HG02623 (cell line): ENCODE measurements around the gene GOLGA8K.
"Not testable (repeated sequence)": the region's sequence is repeated elsewhere in the genome, so short reads cannot be mapped to it uniquely, and the experiment has no call there.

Experiments
- ATAC-seq: cut with Tn5 transposase; IDR thresholded peaks from one replicate; pipeline ENCODE4 v1.9.1; 2021; ENCODE audit warnings: moderate library complexity; ENCODE audit not compliant: unreplicated experiment

Gene GOLGA8K, protein sequence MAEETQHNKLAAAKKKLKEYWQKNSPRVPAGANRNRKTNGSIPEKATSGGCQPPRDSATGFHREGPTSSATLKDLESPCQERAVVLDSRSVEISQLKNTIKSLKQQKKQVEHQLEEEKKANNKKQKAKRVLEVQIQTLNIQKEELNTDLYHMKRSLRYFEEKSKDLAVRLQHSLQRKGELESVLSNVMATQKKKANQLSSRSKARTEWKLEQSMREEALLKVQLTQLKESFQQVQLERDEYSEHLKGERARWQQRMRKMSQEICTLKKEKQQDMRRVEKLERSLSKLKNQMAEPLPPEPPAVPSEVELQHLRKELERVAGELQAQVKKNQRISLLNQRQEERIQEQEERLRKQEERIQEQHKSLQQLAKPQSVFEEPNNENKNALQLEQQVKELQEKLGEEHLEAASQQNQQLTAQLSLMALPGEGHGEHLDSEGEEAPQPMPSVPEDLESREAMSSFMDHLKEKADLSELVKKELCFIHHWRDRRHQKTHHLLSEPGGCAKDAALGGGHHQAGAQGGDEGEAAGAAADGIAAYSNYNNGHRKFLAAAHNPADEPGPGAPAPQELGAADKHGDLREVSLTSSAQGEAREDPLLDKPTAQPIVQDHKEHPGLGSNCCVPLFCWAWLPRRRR

DNA sequence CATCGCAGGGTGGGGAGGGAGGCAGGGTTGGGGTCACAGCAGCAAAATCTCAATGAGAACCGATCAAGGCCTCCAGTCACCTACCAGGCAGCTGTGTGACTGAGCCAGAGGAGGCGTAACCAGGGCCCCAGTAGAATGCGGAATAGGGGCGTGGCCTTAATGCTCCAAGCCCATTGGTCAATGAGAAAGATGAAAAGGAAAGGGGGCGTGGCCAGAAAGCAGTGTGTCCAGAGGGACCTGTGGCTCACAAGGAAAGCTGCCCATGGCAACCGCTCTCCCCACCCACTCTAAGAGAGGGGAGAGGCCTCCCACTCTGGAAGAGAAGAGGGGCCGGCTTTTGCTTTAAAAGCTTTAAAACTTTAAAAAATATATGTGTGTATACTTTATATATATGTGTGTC is at the start of gene GOLGA8K:
Gene GOLGA8K (minus strand): TSS at position 101 of the 400 bp plus-strand sequence. CDS start 98 bp downstream, at position 3.
- not testable (repeated sequence) for ATAC-seq

DNA sequence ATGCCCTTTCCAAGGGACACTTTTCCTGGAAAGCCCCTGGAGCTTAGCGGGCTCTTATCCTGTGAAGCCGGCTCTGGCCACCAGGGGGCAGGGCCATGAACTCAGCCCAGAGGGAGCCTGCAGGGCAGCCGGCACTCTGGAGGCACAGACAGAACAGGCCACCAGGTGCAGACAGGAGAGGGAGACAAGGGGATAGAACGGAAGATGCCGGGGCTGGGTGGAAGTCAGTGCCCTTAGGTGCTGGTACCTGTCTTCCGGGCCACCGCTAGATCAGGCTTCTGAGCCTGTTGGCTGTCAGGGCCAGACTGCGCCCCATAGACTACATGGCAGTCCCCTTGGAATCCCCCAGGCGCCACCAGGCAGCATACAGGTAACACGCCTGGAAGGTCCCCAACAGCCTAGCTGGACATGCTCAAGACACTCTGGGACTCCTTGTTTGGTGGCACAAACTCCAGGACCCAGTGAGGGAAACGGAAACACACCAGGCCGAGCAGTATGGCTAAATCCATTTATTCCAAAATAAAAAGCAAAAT is 37.4 kb upstream of the GOLGA8K start:
- ATAC-seq, result not testable (repeated sequence)

DNA sequence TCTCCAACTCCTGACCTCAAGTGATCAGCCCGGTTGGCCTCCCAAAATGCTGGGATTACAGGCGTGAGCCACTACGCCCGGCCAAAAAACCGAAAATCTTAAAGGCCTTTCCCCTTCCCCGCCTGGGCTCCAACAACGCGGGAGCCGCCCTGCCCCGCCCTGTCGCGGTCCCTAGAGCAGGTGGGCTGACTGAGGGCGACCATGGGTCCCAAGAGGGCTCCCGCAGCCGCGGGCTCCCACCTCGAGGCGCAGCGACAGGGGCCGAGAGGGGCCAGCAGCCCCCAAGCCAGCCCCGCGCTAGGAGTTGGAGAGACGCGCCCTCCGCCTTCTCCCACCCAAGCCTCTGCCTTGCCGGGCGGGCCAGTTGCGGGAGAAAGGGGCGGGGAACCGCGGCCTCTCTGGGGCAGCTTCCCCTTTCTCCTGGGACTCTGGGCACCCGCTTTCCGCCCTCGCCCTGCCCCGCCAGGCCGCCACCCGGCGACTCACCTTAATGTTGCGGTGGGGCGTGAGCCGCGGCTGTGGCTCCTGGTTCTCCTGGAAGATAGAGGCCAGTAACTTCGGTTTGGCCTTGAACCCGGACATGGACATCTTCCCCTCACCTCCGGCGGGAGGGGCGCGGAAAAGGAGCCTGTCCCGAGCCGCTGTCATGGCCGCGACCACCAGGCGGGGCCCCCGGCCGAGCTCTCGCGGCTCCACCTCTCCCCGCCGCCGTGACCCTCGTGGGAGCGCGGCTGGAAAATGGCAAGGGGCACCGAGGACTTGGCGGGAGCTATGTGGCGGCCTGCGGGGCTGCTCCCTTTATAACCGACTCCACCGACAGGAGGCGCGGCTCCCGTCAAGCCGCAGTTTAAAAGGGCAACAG is 31.2 kb upstream of the GOLGA8K start:
- ATAC-seq, result not testable (repeated sequence)

DNA sequence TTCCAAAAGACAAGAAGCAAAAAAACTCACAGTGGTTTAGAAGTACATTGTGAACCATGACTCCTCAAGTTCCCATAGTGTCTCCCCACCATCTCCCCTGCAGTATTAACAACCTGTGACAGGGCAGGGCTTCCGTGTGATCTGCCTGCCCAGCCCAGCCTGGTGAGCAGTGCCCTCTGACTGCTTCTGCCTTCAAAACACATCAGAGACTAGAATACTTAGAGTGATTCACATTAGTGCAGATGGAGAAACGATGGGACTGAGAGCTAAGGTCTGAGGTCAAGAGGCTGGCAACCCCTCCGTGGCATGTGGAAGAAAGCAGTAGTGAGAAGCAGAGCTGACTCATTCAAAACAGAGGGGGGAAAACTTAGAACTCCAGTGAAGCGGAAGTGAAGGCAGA is 24.5 kb upstream of the GOLGA8K start:
- ATAC-seq, result not testable (repeated sequence)

DNA sequence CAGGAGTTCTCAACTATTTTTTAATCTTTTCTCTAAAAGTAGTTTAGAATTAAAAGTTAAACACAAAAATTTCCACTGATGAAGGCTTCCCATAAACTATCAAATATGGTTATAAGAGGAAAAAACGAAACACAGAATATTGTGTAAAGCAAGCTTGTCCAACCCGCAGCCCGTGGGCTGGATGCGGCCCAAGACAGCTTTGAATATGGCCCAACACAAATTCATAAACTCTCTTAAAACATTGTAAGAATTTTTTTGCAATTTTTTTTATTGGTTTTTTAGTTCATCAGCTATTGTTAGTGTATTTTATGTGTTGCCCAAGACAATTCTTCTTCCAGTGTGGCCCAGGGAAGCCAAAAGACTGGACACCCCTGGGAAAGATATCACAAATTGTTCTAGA is 23.4 kb upstream of the GOLGA8K start:
- ATAC-seq, result not testable (repeated sequence)

DNA sequence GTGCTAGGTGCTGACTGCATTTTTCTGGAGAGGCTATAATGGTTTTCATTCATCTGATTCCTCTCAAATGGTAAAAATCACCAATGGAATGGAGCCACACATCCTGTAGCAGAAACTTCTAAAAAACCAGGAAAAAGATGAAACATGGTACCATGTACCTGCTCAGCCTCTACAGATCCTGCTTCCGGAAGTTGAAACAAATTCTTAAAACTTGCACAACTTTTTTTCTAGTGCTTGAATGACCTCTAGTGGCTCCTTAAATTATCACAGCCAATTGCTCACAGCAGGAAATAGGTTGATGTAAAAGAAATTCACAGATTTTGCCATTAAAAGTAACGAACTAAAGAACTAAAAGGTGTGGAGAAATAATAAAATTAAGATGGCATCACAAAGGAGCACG is 4.8 kb upstream of the GOLGA8K start:
- ATAC-seq, result not testable (repeated sequence)

DNA sequence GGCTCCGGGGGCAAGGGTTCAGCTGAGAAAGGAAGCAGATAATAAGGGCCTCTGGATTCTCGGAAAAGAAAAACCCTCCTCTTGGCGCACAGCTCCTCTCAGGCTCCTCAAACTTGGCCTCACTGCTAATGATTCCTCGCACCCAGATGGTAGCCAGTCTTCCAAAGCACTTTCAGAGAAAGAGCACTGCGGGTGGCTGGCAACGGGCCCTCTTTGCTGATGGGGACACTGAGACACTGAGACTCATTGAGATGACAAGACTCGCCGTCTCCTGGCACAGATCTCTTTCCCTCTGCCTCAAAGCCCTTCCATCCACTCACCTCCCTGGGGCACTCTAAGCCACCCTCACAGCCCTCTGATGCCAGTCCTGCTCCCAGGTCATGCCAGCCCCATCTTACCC is 6.6 kb downstream of the GOLGA8K start:
- ATAC-seq, result not testable (repeated sequence)

DNA sequence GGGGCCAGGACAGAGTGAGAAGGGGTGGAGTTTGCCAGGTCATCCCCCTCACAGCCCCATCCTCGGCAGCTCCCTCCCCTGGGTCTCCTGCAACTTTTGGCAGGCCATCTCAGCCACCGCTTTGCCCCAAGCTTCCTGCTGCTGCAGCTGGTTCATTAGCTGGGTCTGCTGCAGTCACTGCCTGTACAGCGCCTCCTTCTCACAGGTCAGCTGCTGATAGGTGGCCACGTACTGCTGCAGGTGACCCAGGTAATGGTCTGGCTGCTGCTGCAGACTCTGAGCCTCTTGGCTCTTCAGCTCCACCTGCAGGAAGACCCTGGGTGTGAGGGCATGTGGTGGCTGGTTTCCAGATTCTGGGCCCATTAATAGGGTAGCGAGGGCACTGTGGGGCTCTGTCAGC is 8.3 kb downstream of the GOLGA8K start:
- not testable (repeated sequence) for ATAC-seq

DNA sequence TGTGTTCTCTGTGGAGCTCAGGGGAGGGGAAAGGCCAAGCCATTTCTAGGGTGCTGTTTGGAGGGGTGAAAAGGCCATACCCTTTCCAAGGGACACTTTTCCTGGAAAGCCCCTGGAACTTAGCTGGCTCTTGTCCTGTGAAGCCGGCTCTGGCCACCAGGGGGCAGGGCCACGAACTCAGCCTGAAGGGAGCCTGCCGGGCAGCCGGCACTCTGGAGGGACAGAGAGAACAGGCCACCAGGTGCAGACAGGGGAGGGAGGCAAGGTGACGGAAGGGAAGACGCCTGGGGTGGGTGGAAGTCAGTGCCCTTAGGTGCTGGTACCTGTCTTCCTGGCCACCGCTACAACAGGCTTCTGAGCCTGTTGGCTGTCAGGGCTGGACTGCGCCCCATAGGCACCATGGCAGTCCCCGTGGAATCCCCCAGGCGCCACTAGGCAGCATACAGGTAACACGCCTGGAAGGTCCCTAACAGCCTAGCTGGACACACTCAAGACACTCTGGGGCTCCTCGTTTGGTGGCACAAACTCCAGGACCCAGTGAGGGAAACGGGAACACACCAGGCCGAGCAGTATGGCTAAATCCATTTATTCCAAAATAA is 14.9 kb downstream of the GOLGA8K start:
- ATAC-seq, result not testable (repeated sequence)

DNA sequence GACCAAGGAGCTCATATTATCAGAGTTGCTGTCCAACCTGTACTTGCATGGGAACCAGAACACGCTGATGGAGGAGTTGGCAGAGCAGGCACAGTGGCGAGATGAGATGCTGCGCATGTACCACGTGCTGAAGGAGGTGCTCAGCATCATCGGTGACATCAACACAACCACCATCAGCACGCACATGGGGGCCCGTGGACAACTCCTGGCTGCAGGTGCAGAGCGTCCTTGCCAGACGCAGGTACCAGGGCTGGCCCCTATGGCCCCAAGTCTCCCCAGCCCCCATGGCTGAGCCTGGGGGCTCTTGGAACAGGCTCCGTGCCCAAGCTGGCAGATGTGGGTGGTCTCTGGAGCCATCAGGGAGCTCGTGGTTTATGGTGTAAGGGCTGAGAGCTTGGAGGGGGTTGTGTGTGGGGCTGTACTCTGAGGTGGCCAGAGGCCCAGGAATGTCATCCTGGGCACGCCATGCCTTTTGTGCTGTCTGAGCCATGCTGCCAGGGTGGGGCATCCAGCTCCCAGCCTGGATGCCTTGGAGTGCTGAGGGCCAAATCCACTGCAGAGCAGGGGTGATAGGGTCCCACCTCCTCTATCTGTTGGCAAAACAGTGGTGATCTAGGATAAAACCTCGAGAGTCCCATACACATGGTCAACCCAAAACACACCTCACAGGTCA is 17.1 kb downstream of the GOLGA8K start:
- not testable (repeated sequence) for ATAC-seq

DNA sequence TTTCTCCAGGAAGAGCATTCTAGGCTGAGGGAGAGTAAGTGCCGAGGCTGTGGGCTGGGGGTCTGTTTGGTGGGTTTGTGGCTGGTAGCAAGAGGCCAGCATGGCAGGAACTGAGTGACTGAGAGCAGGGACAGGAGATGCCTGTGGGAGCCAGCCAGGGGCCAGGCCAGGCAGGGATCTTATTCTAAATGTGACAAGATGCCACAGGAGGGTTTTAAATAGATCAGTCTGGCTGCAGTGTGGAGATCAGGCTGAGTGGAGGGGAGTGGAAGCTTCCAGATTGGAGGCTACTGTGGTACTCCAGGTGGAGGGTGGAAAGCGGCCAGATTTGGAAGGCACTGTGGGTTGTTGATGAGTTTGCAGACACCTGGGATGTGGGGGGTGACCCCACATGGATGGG is 28.9 kb downstream of the GOLGA8K start:
- ATAC-seq, result not testable (repeated sequence)

DNA sequence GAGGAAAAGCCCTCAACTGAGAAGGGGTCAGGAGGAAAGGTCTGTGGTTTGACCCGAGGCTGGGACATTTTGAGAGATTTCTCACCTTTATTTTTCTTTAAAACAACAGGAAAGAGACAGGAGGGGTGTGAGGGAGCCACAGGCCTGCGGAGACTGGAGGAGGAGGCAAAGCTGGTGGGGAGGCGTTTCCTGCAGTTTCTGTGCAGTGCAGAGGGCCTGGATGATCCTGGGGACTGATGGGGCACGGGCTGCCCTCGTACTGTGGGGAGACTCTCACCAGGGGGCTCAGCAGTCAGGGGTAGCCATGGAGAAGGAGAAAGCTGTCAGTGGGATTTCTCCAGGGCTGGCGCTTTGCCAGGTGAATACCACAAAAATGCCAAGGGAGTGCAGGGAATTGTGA is 29.4 kb downstream of the GOLGA8K start:
- not testable (repeated sequence) for ATAC-seq

DNA sequence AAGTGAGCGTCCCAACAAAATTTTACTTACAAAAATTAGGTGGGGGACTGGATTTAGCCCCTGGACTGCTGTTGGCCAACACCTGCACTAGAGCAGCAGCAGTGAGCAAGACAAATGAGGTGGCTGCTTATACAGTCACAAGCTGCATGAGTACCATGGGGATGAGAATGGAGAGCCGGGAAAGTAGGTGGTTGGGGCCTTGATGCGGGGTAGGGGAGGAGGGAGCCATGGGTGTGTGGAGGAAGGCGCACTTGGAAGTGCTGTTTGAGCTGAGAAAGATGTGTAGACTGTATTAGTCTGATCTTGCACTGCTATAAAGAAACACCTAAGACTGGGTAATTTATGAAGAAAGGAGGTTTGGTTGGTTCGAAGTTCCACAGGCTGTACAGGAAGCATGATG is 31.0 kb downstream of the GOLGA8K start:
- ATAC-seq, result not testable (repeated sequence)

DNA sequence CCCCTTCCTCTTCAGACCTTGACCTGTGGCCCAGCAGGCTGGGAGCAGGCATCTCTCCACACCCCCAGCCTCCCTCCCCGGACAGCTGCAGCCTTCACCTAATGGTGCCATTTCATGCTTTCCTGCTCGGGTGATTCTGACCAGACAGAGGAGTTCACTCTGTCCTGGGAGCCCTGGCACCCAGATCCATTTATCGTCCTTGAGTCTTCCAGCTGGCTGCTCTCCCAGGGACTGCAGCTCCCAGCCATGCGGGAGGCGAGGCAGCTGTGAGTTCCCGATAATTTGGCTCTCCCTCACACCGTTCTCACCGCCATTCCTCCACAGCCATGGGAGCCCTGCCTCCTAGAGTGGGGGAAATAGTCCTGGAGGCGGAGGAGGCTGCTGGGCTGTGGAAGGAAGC is 32.6 kb downstream of the GOLGA8K start:
- ATAC-seq, result not testable (repeated sequence)

DNA sequence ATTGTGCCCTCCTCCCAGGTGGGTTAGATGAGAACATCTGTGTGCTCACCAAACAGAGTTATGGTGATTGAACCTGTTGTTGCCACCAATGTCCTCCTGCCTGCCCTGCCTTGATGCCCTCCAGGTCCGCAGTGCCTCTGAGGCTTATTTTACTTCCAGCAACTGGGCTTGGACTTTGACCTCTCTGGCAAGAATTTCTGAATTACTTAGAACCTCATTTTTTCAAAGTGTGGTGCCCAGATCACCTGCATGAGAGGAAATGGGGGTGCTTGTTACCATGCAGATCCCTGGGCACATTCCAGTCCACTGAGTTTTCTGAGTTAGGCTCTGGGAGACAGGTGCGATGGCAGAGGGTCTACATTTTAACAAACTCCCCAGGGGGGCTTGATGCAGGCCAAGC is 33.0 kb downstream of the GOLGA8K start:
- not testable (repeated sequence) for ATAC-seq

DNA sequence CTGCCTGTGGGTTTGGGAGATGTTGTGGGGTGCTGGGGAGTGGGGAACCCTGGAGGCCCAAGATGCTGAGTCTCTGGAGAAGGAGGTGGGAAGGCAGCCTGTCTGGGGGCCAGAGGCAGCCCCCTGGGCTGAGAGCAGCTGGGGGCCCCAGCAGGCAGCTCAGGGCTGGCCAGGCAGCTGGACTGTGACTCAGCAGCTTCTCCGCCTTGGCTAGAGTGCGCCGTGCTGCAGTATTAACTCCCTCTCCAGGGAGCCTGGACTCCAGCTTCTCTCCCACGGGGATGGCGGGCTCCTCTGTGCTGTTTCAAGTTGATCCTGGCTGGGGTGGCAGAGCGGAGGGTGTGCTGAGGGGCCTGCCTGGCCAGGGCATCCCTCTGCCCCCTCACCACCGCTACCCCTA is 36.6 kb downstream of the GOLGA8K start:
- ATAC-seq, result not testable (repeated sequence)

DNA sequence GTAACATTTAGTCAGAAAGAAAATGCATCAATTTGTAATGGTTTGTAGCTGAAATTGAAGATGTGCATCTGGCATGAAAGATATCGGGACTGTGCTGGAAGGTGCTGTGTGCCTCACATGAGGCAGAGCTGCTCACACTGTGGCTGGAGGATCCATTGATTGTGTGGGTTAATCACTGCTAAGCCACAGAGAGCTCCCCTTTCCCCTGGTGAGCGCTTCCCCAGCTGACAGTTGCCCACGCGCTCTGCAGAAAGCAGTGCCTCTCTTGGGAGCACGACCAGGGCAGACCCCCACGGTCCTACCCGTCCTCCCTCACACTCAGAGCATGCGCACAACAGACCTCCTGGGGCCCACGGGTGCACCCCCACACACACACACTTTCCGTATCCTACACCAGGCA is 37.1 kb downstream of the GOLGA8K start:
- not testable (repeated sequence) for ATAC-seq

DNA sequence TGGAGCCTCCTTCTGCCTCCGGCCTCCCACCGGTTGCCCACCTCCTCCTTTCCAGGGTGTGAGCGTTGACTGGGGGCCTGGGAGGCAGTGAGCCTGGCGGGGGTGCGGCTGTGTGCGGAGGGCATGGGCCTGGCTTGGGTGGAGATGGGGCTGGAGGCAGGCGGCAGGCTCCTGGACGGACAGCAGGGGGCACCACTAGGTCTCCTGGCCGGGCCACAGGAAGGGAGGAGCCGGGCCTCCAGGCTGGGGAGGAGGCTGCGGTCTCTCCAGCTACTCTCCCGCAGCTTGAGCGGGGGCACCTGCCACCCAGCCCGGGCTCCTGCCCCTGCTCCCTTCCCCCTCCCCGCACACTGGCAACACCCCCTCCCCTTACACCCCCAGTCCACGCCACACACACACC is 38.1 kb downstream of the GOLGA8K start:
- ATAC-seq, result not testable (repeated sequence)

DNA sequence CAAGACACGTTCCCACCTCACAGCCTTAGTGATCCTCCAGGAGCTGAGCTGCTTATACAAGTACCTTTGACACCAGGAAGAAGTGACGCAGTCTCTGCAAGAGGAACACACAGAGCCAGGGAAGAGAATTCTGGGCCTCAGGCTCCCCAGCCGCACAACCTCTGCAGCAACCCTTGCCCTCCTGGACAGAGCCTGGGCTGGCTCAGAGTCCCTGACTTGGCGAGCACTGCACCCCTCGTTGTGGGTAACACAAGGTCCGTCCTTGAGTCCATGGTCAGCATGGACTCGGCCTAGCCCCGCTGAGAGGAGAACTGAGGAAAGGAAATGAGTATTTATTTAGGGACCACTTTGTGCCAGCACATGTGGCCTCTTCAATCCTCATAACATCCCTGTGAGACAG is 39.6 kb downstream of the GOLGA8K start:
- not testable (repeated sequence) for ATAC-seq

DNA sequence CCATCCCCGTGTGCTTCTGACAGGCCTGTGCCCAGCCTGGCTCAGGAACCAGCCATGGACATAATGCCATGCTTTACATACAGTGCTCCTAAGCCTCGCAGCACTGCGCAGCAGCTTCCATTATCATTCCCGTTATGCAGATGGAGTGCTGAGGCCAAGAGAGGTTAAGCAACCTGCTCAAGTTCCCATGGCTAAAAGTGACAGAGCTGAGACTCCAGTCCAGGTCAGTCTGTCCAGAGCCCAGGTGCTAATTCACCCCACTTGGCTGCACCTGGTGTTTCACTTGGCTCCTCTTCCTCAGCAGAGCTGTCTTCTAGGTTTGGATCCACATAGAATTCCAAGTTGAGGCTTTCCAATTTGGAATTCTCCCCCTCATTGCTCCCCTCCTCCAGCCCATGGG is 41.4 kb downstream of the GOLGA8K start:
- not testable (repeated sequence) for ATAC-seq
